SU-DHL-6 (cell line): Measurements from ENCODE around the gene ANO9.

Experiments used
- H2AFZ ChIP-seq: fragments of 200-600 bp; sonication (generic); 2 replicates; pipeline ENCODE4 v1.6.1; 2014; ENCODE audit warnings: low read depth, mild to moderate bottlenecking, moderate library complexity, mixed read lengths, antibody characterized with exemption, low read length; ENCODE audit not compliant: severe bottlenecking
- H3F3A ChIP-seq: fragments of 200-600 bp; shearing (Covaris generic); 2 replicates; pipeline ENCODE4 v1.6.0; 2016; ENCODE audit warnings: antibody characterized with exemption, mild to moderate bottlenecking; ENCODE audit not compliant: insufficient read depth
- H3K27ac ChIP-seq: fragments of 200-600 bp; sonication (generic); 2 replicates; pipeline ENCODE4 v1.5.1; 2016; ENCODE audit warnings: low read depth, mild to moderate bottlenecking, low read length, moderate library complexity, mixed read lengths
- H3K27me3 ChIP-seq: fragments of 200-600 bp; sonication (generic), shearing (Covaris generic); 2 replicates; pipeline ENCODE4 v1.6.0; 2014; ENCODE audit warnings: mild to moderate bottlenecking, low read length
- H3K36me3 ChIP-seq: fragments of 200-600 bp; sonication (generic); 2 replicates; pipeline ENCODE4 v1.6.1; 2014; ENCODE audit warnings: mild to moderate bottlenecking, low read length, mixed read lengths
- H3K4me2 ChIP-seq: fragments of 300-600, 200-600 bp; shearing (Covaris generic), sonication (generic); 2 replicates; pipeline ENCODE4 v1.6.0; 2014; ENCODE audit warnings: low read length, low read depth, mild to moderate bottlenecking; ENCODE audit not compliant: poor library complexity, severe bottlenecking
- H3K4me3 ChIP-seq: fragments of 200-600 bp; sonication (generic); 2 replicates; pipeline ENCODE4 v1.5.1; 2014; ENCODE audit warnings: antibody characterized with exemption, low read length, mild to moderate bottlenecking, mixed read lengths; ENCODE audit not compliant: insufficient read depth, poor library complexity, severe bottlenecking
- H3K79me2 ChIP-seq: fragments of 200-600 bp; sonication (generic); 2 replicates; pipeline ENCODE4 v1.6.1; 2014; ENCODE audit warnings: mild to moderate bottlenecking, low read length, moderate library complexity; ENCODE audit not compliant: insufficient read depth
- H3K9ac ChIP-seq: fragments of 200-600 bp; sonication (generic); 2 replicates; pipeline ENCODE4 v1.7.0; 2014; ENCODE audit warnings: mild to moderate bottlenecking, low read length
- H3K9me2 ChIP-seq: fragments of 200-600 bp; sonication (generic); replicated peaks from 2 replicates; pipeline ENCODE4 v1.6.1; 2014; ENCODE audit warnings: low read length; ENCODE audit not compliant: insufficient read depth
- H3K9me3 ChIP-seq: fragments of 200-600 bp; sonication (generic); 2 replicates; pipeline ENCODE4 v1.6.1; 2014; ENCODE audit warnings: low read length, mixed read lengths; ENCODE audit not compliant: insufficient read depth
- H4K20me1 ChIP-seq: fragments of 200-600 bp; sonication (generic); 2 replicates; pipeline ENCODE4 v1.6.1; 2014; ENCODE audit warnings: low read depth, mild to moderate bottlenecking, antibody characterized with exemption, low read length, moderate library complexity, mixed read lengths
- CTCF ChIP-seq: fragments of 200-600 bp; sonication (generic); IDR thresholded peaks from one replicate; pipeline ENCODE4 v1.5.1; 2017; ENCODE audit warnings: antibody characterized with exemption, mild to moderate bottlenecking, low read length, moderate library complexity; ENCODE audit not compliant: insufficient read depth, poor library complexity, severe bottlenecking
- EZH2phosphoT487 ChIP-seq: fragments of 200-600 bp; sonication (generic), shearing (Covaris generic); conservative IDR thresholded peaks from 2 replicates; pipeline ENCODE4 v1.6.1; 2018; ENCODE audit warnings: mild to moderate bottlenecking, antibody characterized with exemption, low read length, moderate library complexity, mixed read lengths

ANO9 gene

DNA sequence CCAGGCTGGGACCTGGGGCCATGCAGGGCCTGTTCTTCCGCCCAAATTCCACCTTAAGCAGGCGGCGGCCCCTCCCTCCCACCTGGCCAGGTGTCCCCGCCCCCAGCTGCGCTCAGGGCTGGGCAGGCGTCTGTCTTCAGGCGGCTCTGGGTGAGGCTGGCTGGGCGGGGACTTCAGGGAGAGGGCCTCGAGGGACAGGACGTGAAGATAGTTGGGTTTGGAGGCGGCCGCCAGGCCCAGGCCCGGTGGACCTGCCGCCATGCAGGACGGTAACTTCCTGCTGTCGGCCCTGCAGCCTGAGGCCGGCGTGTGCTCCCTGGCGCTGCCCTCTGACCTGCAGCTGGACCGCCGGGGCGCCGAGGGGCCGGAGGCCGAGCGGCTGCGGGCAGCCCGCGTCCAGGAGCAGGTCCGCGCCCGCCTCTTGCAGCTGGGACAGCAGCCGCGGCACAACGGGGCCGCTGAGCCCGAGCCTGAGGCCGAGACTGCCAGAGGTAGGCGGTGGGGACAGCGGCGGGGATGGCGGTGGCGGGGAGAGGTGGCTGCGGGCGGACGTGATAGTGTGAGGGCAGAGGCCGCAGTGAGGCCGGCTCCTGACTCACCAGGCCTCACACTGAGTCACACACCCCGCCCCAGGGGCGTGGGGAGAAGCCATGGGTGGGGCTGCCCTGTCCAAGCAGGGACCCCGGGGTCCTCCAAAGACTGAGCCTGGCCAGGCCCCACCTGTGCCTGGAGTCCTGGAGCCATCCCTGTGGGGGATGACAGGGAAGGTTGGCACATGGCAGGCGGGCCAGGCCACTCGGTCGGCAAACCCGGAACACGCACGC lies 47.6 kb downstream of the ANO9 start, which contains the start of gene PKP3:
TSS of gene PKP3 (plus strand) at position 176 of the 824 bp plus-strand sequence. CDS start at position 260, 84 bp downstream.
- Histone ChIP-seq H2AFZ (no peak within 1 kb of the TSS), H3K4me2 (no peak within 1 kb of the TSS), H3K27ac (no peak within 1 kb of the TSS), H3F3A (no peaks in the 10 kb centered on the region), H3K36me3 (no peaks in the 10 kb centered on the region), H3K79me2 (no peaks in the 10 kb centered on the region), H3K9me2 (no peaks in the 10 kb centered on the region), H3K27me3 (no peaks in the 10 kb centered on the region), H3K4me3 (no peak within 1 kb of the TSS), H3K9ac (no peak within 1 kb of the TSS), H4K20me1 (no peaks in the 10 kb centered on the region), H3K9me3 (no peaks in the 10 kb centered on the region)
- no peak for TF ChIP-seq CTCF
- TF ChIP-seq EZH2phosphoT487, result no peak

- Histone ChIP-seq H3F3A (no peaks in the 10 kb centered on the region), H3K4me3 (no peak overlapping the region), H3K9me2 (no peaks in the 10 kb centered on the region), H2AFZ (no peak overlapping the region), H3K36me3 (no peaks in the 10 kb centered on the region), H3K27me3 (no peaks in the 10 kb centered on the region), H3K9ac (no peak overlapping the region), H3K9me3 (no peaks in the 10 kb centered on the region), H4K20me1 (no peaks in the 10 kb centered on the region), H3K4me2 (no peak overlapping the region), H3K27ac (no peak overlapping the region), H3K79me2 (no peaks in the 10 kb centered on the region)
- TF ChIP-seq EZH2phosphoT487 (no peak), CTCF (no peak)
Observed at GRCh38 chr11:393219-394033, 48.4 kb downstream of the ANO9 start.

- Histone ChIP-seq H3K9me2 (no peaks in the 10 kb centered on the region), H3F3A (no peaks in the 10 kb centered on the region), H3K27ac (no peak overlapping the region), H3K9me3 (no peaks in the 10 kb centered on the region), H2AFZ (no peak overlapping the region), H3K27me3 (no peaks in the 10 kb centered on the region), H4K20me1 (no peaks in the 10 kb centered on the region), H3K36me3 (no peaks in the 10 kb centered on the region), H3K4me3 (no peak overlapping the region), H3K4me2 (no peak overlapping the region), H3K9ac (no peak overlapping the region), H3K79me2 (no peaks in the 10 kb centered on the region)
- TF ChIP-seq CTCF (no peak), EZH2phosphoT487 (no peak)
Observed at GRCh38 chr11:392102-392777, 49.6 kb downstream of the ANO9 start.
